Lower leg skin (tissue), 3 donors: ENCODE results near the gene LBHD2.

Experiments used
- CTCF ChIP-seq, 3 donors: fragments of 450-650 bp; IDR thresholded peaks; one replicate each; pipeline ENCODE4 v1.5.1; 2016; ENCODE audit warnings: antibody characterized with exemption in 3 of 3, mild to moderate bottlenecking in 3 of 3, moderate library complexity in 2 of 3
- POLR2A ChIP-seq, 2 donors: fragments of 450-650 bp; IDR thresholded peaks; one replicate each; pipeline ENCODE4 v1.6.1; 2016 to 2017; ENCODE audit warnings: antibody characterized with exemption in 2 of 2, mild to moderate bottlenecking in 1 of 2, moderate library complexity in 1 of 2

GRCh38 chr14:103087343-103087835 lies 3.4 kb downstream of the LBHD2 start:
- TF ChIP-seq POLR2A (IDR thresholded peaks at IDR 0.05), result no peak
- TF ChIP-seq CTCF (IDR thresholded peaks at IDR 0.05), result no peak
